ENCODE data around the gene AUTS2.

Gene AUTS2

DNA sequence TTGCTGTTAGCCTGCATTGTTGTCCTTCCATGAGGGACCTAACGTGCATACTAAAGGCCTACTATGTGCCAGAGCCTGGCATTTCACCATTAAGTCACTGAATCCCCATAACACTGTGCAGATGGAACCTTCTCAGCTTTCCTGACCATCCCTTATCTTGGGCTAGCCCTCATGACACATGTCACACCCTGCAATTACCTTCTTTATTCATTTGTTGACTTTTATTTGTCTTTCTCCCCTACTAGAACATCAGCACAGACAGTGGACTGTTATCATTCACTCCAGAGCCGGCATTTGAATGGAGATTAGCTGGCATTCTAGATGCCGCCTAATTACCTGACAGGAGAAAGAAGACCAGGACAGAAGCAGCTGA is 1062.5 kb downstream of the AUTS2 start:
- no peak for DNase-seq

DNA sequence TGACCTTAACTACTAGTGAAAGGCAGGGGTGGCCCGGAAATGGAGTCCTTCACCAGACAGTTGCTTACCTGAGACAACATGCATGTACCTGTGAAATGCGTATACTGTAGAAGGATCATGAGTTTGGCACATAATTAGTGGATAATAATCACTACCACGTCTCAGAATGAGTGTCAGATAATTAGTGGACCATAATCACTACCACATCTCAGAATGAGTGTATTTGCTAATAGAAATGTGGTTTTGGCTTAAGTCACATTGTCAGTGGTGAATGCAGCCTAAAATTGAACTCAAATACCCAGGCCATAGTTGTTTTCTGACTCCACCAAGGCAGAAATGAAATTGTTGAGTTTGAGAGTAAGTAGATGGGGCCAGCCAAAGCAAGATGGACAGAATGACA is 1065.4 kb downstream of the AUTS2 start:
- DNase-seq, result no peak

DNA sequence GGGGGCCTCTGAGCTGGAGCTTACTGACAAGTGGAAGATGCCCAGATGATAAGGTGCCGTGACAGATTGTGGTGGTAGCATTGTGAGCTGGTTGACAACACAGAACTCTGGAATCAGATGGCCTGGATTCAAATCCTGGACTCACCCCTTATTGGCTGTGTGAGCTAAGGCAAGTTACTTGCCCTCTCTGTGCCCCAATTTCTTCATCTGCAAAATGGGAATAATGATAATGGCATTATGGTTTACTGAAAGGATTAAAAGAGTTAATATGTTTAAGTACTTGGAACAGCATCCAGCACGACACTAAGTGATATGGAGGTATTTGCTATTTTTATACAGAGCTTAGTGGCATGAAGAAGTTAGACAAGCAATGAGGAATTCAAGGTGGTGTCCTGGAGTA is 1067.7 kb downstream of the AUTS2 start:
- DNase-seq, result no peak

DNA sequence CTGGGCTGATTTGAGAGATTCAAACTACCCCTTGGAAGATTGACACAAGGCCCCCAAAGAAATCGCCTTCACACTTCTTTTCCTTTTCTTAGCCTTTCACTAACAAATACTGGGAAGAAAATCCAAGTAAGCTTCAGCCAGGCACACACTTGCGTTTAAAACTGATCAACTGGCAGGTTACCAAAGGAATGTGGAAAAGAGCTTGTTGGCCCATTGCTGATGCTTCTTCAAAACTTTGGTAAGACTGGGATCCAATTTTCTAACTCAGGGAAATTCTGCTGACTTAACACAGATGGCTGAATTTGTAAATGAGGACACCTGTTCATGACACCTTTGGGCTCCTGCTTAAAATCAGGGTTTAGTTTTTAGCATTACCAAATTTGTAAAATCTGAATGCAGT is 1069.1 kb downstream of the AUTS2 start:
- no peak for DNase-seq

DNA sequence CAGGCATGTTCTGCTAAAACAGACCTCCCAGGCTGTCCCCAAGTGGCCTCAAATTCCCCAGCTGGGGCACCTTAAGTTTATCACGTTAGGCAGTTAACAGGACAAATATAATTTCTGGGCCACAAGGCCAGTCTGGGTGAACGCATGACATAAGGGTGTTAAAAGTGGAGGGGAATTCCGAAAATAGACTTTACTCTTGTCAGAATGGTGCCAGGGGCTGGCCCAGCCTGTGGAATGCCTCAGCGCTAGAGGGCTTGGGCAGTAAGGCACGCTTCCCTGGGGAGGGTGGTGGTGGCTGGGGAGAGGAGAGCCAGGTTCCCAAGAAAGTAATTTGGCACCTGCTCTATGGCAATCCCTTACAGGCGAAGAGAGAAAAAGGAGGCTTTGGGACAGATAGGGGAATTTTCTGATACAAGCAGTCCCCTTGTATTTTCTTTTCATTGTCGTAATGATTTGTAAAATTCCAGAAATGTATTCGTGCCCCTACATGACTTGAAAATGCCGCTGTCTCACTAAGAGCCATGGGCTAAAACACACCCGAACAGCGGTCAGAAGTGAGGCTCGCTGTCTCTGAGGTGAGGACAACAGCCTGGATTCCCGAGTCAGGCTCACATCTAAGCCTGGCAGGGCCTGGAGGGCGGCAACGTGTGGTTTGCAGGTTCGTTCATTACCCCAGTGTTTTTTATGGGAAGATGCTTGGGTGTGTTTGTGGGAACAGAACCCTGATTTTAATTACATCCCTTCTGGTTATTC is 1070.5 kb downstream of the AUTS2 start:
- DNase-seq, result no peak

DNA sequence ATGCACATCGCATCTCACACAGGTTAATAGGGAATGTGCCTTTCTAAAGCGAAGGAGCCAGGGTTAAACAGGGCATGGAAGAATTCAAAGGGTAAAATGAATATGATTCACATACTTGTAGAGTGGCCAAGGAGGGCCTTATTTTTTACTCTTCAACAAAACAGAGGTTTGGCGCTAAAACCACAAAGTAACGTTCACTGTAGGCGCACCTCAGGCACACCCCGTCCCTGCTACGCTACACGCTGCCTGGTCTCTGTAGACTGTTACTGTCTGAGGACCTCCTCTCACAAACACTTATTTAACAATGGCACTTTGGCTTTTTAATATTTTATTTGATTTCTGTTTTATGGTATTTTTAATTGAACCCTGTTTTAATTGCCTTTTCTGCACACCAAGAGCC is 1071.6 kb downstream of the AUTS2 start:
- no peak for DNase-seq

DNA sequence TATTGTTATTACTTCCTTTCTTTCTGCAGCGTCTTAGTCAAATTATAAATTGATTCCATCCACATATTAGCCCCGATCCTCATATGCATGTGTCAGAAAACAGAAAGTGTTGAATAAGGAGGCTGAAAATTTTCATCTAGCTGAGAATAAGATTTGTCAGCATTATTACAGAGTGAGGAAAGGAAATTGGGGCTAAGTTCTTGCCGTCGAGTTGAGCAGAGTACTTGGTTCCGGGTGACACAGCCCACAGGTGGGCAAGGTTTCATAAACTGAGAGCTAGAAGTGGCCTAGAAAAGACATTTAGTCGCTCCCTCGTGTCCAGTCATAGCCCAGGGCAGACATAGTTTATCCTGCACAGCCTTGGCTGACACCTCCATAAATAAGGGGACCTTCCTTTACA is 1072.0 kb downstream of the AUTS2 start:
- DNase-seq, result no peak

DNA sequence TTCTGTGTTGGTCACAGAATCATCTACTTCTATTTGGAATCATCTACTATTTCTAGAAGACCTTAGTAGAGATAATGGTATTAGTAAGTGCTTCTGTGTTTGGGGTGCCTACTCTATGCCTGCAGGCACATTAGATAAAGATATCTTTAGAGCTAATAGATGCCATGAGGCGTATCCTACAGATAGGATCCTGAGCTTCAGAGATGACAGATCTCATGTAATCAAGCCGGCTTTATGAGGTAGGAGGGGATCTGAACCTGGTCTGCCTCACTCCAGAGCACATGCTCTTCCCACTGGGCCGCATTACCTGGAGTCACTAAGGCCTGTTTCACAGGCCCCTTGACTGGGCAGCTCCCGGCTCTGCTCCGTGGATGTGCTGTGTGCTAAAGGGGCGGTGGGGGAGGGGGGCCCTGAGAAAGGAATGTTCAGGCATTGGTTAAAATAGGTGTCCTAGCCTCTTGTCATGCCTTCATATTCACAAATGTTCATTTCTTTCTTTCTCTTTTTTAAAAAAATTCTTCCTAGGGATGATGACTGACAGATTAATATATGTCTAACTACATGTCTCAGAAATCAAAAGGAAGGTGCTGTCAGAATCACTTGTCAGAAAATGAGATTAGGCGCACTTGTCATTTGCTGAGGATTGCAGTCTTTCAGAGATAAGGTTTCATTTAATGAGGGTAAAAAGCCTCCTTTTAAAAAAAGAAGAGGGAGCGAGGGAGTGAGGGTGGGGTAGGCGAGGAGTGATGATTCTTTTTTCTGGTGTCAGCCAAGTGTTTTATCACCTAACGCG is 1075.7 kb downstream of the AUTS2 start:
- no peak for DNase-seq

DNA sequence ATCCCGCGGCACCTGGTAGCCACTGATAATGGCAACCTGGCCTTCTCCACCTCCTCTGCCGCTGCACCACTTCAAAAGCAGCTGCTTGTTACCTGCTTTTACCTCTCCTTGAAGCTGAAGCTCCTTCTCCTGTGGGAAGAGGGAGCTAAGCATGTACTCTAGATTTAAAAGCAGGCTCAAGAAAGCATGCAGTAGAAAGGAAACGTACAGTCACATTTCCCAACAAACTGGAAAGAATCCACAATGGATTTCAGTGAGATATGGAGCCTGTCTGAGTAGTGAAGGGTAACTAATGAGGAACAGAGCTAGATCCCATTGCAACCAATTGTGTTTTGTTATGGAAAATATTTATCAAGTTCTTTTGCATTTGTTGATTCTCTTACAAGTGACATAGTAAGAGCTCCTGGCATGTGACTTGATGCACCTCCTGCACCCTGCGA is 1076.3 kb downstream of the AUTS2 start:
- DNase-seq, result no peak

DNA sequence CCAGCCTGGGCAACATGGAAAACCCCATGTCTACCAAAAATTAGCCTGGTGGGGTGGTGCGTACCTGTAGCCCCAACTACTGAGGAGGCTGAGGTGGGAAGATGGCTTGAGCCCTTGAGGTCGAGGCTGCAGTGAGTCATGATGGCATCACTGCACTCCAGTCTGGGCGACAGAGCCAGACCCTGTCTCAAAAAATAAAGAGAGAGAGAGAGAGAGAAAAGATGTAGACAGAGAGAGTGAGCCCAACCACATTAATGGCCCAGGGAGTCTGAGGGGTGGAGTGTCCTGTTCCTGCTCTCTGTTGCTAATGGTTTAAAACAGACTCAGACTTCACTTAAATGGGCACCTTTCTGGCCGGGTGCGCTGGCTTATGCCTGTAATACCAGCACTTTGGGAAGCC is 1078.0 kb downstream of the AUTS2 start:
- DNase-seq, result no peak

DNA sequence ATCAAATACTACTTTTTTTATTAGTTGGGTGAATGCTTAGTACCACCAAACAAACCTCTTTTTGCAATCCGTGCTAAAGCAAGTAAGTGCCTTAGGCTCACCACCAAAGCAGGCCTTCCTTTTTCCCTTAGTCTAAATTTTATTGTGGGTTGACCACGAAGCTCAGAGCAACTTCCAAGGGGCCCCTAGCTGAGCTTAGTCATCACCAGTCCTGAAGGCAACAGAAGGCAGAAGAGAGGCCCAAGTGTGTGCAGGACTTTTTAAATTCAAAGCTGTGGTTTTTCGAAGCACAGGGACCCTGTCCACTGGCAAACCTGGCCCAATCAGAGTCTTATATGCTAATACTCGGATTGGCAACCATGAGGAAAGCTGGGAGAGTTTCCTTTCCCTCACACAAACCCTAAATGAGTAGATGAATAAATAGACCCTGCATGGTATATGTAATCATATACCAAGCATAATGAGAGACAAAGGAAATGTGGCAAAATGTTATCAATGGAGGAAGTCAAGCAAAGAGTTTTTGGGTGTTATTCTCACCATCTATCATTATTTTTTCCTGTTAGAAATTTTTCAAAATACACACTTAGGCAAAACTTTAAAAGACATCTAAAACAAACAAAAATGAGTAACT is 1080.5 kb downstream of the AUTS2 start:
- no peak for DNase-seq

DNA sequence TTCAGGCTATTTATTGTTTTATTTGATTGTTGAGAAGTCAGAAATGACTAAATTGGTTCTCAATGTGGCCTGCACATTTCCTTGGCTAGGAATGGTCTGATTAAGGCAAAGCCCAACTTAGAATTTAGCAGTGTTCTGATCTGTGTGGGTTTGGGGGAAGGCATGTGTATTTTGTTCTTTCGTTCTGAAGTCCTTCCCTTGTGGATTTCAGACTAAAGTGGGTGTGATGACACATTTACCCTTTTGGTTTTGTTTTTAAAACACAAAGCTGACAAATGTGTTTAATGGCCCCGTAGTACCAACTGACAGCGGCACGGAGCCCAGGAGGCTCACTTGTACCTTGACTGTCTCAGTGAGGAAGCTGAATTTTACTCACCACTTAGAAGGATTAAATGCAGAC is 1081.4 kb downstream of the AUTS2 start:
- no peak for DNase-seq

DNA sequence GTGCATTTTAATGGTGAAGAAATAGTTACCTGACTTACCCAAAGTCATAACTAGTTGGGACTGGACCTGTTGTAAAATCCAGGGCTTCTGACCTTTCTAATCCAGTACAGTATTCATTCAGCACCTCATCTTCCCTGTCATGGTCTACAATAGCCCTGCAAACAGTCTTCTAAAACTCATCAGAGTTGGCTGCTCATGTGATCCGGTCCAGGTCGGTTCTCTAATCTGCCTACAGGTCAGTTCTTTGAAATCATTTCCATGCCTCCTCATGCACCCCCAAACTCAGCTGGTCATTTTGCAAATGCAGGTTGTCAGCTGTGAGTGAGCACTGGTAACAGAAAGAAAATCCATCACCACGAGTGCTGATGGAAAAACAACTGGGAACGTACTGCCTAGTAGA is 1082.0 kb downstream of the AUTS2 start:
- no peak for DNase-seq

DNA sequence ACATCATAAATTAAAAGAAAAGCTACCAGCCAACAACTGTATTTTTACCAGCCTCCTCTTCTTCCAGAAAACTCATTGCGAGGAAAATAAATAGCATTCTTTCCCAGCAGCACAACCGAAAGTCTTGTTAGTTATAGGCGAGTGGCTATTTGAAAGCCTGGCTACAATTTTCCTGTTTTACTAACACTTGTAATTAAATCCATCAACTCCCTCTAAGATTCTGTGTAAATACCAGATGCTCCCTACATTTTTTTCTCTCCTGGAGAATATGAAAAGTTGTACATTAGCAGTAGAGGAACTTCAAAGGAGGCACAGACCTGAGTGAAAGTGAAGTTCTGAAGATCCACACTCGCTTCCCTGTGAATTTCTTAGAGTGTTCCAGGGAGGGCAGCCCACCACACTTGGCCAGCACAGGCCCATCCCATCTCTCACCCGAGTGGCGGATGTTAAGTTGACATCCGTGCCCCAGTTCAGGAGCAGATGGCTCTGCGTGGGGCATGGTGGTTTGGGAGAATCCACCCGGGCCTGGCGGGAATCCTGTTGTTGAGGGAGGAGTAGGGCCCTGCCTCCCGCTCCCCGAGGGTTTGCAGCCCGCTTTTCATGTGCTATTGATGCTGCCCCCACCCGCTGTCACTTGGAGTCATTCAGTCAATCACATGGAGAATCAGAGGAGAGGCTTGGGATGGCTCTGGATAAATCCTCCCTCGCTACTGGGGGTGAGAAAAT is 1082.6 kb downstream of the AUTS2 start:
- peak; percentile 67 for DNase-seq

DNA sequence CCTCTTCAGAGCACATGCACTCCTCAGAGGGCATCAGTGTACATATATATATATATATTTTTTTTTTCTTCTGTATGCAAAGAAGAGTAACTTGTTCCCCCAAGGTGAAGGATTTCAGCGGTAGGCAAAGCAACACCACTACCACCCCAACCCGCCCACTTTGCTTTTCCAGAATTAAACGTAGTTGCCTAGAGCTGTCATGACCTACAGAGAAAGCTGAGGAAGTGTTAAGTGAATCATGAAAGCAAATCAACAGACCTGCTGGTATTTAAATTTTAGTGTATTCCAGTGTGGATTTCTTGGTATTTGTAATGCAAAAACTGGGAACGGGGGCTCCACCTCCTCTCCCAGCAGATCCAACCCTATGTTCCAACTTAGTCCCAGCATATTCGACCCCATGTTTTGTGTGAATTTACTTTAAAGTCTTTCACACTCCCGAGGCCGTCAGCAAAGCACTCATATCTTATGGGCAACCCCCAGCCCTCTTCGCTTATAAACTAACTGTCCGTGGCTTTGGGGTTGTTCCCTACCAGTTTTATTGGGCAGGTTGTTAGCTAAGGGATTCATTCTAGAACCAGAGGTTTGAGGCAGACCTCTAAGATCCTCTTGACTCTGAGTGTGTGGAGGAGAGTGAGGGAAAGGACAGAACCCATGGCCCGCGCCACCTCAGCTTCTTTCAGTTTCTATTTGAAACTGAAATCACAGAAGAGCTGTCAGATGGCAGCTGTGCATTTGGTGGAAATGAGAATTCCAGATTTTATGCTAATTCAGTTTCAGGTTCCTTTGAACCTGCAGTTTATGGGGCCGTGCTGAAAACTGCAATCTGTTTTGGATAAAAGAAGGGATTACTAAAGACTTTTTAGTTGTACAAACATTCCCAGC is 1083.4 kb downstream of the AUTS2 start:
- peak; percentile 71 for DNase-seq

DNA sequence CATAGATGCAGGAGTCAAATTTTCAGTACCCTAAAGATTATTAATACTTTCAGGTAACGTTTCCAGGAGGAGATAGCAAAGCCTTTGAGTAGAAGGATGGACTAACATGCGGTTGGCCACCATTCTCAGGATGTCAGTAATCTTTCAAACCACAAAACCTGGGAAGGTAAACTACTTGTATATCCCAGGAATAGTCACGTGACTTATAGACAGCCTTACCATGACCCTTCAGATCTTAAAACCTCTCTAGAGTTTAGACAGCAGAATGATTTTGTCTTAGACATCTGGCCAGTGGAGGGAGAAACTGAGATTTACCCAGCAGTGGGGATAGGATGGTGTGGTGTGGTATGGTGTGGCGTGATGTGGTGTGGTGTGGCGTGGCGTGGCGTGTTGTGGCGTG is 1085.9 kb downstream of the AUTS2 start:
- DNase-seq, result no peak

DNA sequence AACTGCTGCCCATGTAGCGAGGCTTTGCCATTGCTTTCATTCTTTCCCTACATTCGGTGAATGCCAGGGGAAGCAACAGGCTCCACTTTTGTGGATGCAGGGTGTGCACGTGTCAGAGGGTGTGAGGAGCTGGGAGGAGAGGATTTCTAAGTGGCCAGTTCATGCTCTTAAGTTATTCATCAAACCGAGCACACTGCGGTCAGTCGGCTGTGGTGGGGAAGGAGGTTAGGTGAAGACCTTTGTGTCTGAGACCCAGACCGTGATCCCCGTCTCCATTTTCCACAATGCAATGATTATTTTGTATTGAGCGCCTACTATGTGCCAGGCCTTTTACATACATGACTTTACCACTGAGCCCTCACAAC is 1095.0 kb downstream of the AUTS2 start:
- DNase-seq, result no peak

DNA sequence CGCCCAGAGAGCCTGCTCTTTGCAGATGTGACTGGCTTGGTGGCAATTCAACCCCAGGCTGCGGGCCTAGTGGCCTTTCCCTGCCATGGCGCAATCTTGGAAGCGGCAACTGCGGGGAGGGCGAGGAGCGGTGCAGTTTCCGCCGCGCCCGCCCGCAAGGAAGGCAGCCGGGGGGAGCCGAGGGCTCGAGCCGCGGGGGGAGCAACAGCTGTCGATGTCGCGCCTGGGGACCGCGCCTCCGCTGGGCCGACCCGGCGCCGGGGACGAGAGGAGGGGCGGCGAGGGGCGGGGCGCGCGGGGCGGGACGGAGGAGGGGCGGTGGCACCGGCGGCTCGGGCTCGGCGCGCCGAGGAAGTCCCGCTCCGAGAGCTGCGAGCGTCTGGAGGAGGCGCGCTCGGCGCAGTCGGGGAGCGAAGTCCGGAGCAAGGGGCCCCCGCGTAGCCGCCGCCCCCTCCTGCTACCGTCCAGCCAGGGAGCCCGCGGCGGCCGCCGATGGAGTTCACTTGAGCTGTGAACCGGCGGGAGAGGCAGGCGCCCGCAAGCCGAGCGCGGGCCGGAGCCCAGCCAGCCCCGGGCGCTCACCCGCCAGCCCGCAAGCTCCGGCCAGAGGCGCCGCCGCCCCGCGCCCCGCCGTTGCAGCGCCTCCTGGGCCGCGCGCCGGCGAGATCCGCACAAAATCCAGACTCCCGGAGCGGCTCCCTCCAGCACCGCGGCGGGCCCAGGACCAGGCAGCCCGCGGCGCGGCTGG is 1095.6 kb downstream of the AUTS2 start:
- peak; percentile 61 for DNase-seq

DNA sequence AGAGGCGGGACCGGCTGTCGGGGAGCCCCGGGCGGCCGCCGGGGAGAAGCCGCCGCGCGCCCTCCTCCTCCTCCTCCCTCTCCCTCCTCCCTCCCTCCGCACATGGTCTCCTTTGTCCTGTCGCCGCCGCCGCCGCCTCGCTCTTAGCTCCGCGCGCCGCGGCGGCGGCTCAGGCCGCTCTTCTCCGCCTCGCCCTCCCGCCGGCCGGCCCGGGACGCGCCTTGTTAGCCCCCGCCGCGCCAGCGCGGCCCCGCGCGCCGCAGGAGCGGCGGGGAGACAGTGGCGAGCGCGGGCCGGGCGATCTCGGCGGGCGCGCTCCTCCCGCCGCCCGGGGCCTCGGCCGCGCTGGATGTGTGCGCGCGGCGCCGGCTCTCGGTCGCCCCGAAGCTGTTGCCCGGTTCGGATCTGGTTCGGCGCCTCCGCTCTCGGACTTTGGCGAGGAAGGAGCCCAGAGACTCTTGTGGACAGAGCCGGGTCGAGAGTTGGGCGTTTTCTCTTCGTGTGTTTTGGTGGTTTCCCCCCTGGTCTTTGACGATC is 1096.2 kb downstream of the AUTS2 start:
- DNase-seq, result no peak

DNA sequence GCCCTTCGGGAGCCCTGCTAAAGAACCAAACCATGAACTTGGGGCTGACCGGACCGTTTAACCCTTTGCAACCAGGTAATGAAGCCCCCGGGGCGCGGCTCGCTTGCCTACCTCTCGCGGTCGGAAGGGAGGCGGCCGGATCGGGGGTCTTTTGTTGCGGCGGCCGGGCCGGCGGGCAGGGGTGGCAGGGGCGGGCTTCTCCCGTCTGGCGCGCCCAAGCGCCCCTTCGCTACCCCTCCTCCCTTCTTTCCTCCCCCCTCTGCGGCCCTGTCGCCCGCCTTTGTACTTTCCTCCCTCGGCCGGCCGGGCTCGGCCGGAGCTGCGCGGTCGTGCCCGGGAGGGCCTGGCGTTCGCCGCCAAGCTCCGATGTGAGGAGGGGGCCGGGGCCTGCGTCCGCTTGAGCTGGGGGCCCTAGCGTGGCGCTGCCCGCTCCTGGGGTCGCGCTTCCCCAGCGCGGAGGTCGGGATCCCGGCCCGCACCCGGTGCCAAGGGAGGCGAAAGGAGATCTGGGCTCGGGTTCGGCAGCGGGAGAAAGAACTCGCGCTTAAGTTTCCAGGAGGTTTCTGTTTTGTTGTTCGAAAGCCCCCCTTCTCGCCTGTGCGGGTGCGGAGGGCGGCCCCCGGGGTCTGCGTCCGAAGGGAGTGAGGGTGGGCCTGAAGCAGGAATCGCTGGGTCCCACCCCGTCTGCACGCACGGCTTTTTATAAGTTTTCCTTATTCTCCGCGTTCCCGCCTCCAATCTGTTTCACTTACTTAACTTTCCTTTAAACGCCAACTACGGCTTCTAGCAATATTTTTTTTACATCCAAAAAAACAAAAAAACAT is 1096.9 kb downstream of the AUTS2 start:
- DNase-seq, result no peak

DNA sequence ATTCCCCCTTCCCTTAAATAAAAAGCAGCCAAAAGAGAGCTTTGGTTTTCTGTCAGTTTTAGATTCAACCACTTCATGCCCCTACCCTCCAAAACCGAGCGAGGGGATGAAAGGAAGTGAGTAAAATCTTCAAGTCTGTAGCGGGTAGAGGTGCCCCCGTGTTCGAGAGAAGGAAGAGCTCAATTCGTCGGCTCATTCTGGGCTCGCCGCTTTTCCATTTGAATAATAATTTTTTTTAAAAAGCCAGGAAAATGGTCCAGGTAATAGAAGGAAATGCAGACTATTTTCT is 1097.5 kb downstream of the AUTS2 start:
- peak; percentile 46 for DNase-seq
